Psoas muscle (tissue), 8 donors: ENCODE measurements around the gene PPARD. TPM values are rescaled to one million over a fixed set of nuclear protein-coding genes. Genes with fewer than 3 reads are reported as not detected.

Source experiments
- ATAC-seq, 4 donors: fragments of 200-7000 bp; cut with Tn5 transposase; one replicate each; pipeline ENCODE4 v1.9.1; 2020; ENCODE audit warnings: moderate library complexity in 3 of 4, mild to moderate bottlenecking in 2 of 4
- DNase-seq, 2 donors: peaks; one replicate each; pipeline ENCODE4 v3.0.0-alpha.2; 2020
- H3K27ac ChIP-seq: fragments of 200-600 bp; one replicate; pipeline ENCODE4 v1.8.0; 2022
- H3K27me3 ChIP-seq, 3 donors: fragments of 200-600 bp in 1 of 3; one replicate each; pipeline versions ENCODE4 v1.6.1 to v1.8.0; 2013 to 2022; ENCODE audit warnings: low read length in 2 of 3, mild to moderate bottlenecking in 2 of 3, moderate library complexity in 1 of 3; ENCODE audit not compliant: insufficient read depth in 3 of 3
- H3K36me3 ChIP-seq, 2 donors: fragments of 200-600 bp in 1 of 2; one replicate each; pipeline versions ENCODE4 v1.6.1 to v1.8.0; 2013 to 2022; ENCODE audit warnings: low read depth in 1 of 2, mild to moderate bottlenecking in 1 of 2, moderate library complexity in 1 of 2; ENCODE audit not compliant: insufficient read depth in 1 of 2
- H3K4me1 ChIP-seq: fragments of 200-600 bp; one replicate; pipeline ENCODE4 v1.8.0; 2022
- H3K4me3 ChIP-seq: fragments of 200-600 bp; one replicate; pipeline ENCODE4 v1.8.0; 2022; ENCODE audit warnings: mild to moderate bottlenecking
- H3K9me3 ChIP-seq: fragments of 200-600 bp; one replicate; pipeline ENCODE4 v1.8.0; 2022
- WGBS, 3 donors: extraction: QIAGEN DNeasy Blood & Tissue Kit; methylation state at CpG; one replicate each; pipeline versions ENCODE4 v1.1.6 to v1.1.7; 2013; 5-methylcytosine and 5-hydroxymethylcytosine counted together
- intact Hi-C, 2 donors: fragments of 100-400 bp; cut with DNase I; formaldehyde crosslinking; loops; one replicate each; pipeline versions ENCODE4 v1.11.0 to v1.14.2; 2022
- polyA plus RNA-seq, 3 donors: library from polyadenylated mRNA; stranded (reverse); fragments of 200-250 nt; gene quantifications; one replicate each; pipeline ENCODE4 v1.2.3, GENCODE V29; 2013
- total RNA-seq, 4 donors: library from RNA; stranded (reverse); fragmentation: NEBNext Ultra II Directional in 2 of 4; extraction: Animal tissue kit (Norgen Biotek cat#: 25700) in 2 of 4; gene quantifications; one replicate each; pipeline versions ENCODE4 v1.2.1 to v1.2.4, GENCODE V29; 2021 to 2023
- TF ChIP-seq, protein P1 (sequence below): fragments of 200-600 bp; IDR thresholded peaks from one replicate; pipeline ENCODE4 v1.8.0; 2022; ENCODE audit warnings: antibody characterized with exemption
- donor health status: healthy with polysubstance abuse.
- donor health status: DM: no; HTN: no; CAD: no; lungs with moderate emphysema.
- donor health status: Bipolar disorder and iron deficiency.
- donor health status: healthy.
- donor health status: DM: yes; HTN: yes; CAD: no.
- donor health status: DM: no; HTN: no; CAD: no.
- donor health status: DM: no; HTN: no; CAD: no.
- donor health status: DM: yes; HTN: yes; CAD: no.

The PPARD gene
- total and polyA plus RNA-seq, 7 donors = 13.5 to 187 (median 37.2) TPM

- Histone ChIP-seq H3K27ac (no peak overlapping the region), H3K9me3 (no peaks in the 10 kb centered on the region), H3K36me3 (no peaks in the 10 kb centered on the region), H3K27me3 (no peaks in the 10 kb centered on the region), H3K4me3 (no peak overlapping the region), H3K4me1 (no peaks in the 10 kb centered on the region)
- 86 to 89% (median 88%) methylated on average over 9 of the region's 9 CpGs for WGBS, 3 donors
- no peak for ATAC-seq
- intact Hi-C loops = no loop called here
- no peak for DNase-seq
- TF ChIP-seq, protein P1, sequence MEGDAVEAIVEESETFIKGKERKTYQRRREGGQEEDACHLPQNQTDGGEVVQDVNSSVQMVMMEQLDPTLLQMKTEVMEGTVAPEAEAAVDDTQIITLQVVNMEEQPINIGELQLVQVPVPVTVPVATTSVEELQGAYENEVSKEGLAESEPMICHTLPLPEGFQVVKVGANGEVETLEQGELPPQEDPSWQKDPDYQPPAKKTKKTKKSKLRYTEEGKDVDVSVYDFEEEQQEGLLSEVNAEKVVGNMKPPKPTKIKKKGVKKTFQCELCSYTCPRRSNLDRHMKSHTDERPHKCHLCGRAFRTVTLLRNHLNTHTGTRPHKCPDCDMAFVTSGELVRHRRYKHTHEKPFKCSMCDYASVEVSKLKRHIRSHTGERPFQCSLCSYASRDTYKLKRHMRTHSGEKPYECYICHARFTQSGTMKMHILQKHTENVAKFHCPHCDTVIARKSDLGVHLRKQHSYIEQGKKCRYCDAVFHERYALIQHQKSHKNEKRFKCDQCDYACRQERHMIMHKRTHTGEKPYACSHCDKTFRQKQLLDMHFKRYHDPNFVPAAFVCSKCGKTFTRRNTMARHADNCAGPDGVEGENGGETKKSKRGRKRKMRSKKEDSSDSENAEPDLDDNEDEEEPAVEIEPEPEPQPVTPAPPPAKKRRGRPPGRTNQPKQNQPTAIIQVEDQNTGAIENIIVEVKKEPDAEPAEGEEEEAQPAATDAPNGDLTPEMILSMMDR = no peak
Observed at GRCh38 chr6:35309611-35310264, 32.6 kb upstream of the PPARD start.

DNA sequence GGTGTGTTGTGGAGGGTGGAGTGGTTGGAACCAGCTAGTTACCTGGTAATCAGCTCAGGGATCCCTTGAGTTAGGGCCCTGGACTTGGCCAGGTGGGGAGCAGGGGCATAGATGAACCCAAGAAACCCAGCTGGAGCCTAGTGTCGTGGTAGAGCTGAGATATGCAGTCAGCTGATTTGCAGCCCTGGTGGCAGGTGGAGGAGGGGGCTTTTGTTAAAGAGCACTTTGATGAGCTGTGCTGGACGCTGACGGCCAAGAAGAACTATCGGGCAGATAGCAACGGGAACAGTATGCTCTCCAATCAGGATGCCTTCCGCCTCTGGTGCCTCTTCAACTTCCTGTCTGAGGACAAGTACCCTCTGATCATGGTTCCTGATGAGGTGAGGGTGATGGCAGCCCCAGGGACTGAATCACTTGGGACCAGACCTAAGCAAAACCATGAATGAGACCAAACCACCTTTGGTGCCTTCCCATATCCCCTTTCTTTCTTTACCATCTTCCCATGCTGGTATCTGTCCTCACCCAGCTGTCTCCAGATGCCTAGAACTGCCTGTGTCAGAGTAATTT, 32.0 kb upstream of the PPARD start:
- whole genome bisulfite sequencing, 3 donors = 78 to 84% (median 80%) methylated on average over 6 of the region's 6 CpGs
- TF ChIP-seq, protein P1 = no peak
- Histone ChIP-seq H3K4me1 (no peaks in the 10 kb centered on the region), H3K9me3 (no peaks in the 10 kb centered on the region), H3K27me3 (no peaks in the 10 kb centered on the region), H3K36me3 (no peaks in the 10 kb centered on the region), H3K4me3 (no peak overlapping the region), H3K27ac (no peak overlapping the region)
- DNase-seq = no peak
- ATAC-seq = no peak
- intact Hi-C loops = no loop called here

- no peak for DNase-seq
- H3K36me3 ChIP-seq = no peaks in the 10 kb centered on the region
- TF ChIP-seq, protein P1 = no peak
- 70 to 84% (median 74%) methylated on average over 6 of the region's 6 CpGs for WGBS, 3 donors
- no peak overlapping the region for H3K4me3 ChIP-seq
- no peaks in the 10 kb centered on the region for H3K9me3 ChIP-seq
- no peak for ATAC-seq
- H3K4me1 ChIP-seq = no peaks in the 10 kb centered on the region
- H3K27me3 ChIP-seq = no peaks in the 10 kb centered on the region
- no peak overlapping the region for H3K27ac ChIP-seq
- intact Hi-C loops = no loop called here
Observed at GRCh38 chr6:35311390-35312075, 30.8 kb upstream of the PPARD start.

DNA sequence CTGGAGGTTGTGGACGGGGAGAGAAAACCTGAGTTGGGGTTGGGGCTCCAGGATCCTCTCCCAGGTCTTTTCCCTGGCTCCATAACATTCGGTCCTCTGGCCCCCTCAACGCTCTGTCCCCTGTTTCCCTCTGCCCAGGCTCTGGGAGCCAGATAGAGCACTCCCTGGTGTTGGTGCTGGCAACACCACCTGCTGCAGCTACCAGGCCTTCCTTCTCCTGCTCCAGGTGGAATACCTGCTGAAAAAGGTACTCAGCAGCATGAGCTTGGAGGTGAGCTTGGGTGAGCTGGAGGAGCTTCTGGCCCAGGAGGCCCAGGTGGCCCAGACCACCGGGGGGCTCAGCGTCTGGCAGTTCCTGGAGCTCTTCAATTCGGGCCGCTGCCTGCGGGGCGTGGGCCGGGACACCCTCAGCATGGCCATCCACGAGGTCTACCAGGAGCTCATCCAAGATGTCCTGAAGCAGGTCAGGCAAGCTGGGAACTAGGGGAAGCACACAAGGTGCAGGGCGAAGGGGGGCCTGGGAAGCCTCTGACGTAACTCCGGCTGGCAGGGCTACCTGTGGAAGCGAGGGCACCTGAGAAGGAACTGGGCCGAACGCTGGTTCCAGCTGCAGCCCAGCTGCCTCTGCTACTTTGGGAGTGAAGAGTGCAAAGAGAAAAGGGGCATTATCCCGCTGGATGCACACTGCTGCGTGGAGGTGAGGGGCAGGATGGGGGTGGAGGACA, 30.1 kb upstream of the PPARD start:
- H3K4me3 ChIP-seq = no peak overlapping the region
- TF ChIP-seq, protein P1 = no peak
- H3K27ac ChIP-seq = no peak overlapping the region

More for the DNA sequence above, 30.1 kb upstream of the PPARD start:
- Histone ChIP-seq H3K9me3 (no peaks in the 10 kb centered on the region), H3K27me3 (no peaks in the 10 kb centered on the region), H3K4me1 (no peaks in the 10 kb centered on the region), H3K36me3 (no peaks in the 10 kb centered on the region)
- ATAC-seq (no peak), DNase-seq (no peak)
- intact Hi-C loops = no loop called here
- WGBS, 3 donors = 90 to 95% (median 93%) methylated on average over 19 of the region's 19 CpGs
